KOPT-K1 (cell line): ENCODE results near the gene ICE1.
"Not testable (repeated sequence)": the region's sequence is repeated elsewhere in the genome, so short reads cannot be mapped to it uniquely, and the experiment has no call there.

ENCODE experiments used
- H3K27ac ChIP-seq: fragments of 200-600 bp; sonication (generic); 2 replicates; pipeline ENCODE4 v1.5.1; 2016; ENCODE audit warnings: antibody characterized with exemption, mild to moderate bottlenecking, low read depth, low read length; ENCODE audit not compliant: poor library complexity, severe bottlenecking
- H3K36me3 ChIP-seq: fragments of 200-600 bp; sonication (generic); 2 replicates; pipeline ENCODE4 v1.5.1; 2017; ENCODE audit warnings: antibody characterized with exemption, mild to moderate bottlenecking, low read length, moderate library complexity; ENCODE audit not compliant: insufficient read depth
- H3K9me3 ChIP-seq: fragments of 200-600 bp; sonication (generic); 2 replicates; pipeline ENCODE4 v1.5.1; 2017; ENCODE audit warnings: antibody characterized with exemption, low read length, mild to moderate bottlenecking; ENCODE audit not compliant: insufficient read depth, poor library complexity, severe bottlenecking

Gene ICE1

DNA sequence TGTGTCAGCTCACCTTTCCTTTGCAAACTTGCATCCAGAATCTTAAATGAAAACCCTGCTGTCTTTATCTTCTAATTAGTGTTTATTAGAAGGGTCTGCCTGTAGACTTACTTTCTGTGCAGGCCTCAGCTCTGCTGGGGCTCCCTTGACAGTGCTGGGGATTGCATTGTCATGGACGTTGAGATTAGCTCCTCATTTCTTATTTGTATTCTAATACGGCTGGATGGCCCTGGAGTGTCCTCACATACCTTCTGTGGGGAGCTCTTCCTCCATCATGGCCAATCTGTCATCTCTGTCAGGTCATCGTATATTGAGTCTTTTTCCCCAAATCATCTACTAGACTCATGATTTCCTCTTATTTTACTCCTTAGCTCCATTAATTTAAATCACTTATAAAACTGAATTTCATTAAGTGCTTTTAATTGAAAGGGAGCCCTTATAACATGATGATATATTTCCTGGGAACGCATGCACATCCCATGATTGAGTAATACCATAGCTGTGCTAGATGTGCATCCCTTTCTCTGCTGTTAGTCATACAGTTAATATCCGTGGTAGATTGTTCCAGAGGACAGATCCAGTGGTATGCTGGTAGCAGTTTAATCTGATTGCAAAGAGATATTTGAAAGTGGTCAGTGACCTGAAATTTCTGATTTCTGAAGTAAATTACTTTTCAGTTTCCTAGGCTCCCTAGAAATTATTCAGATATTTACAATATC is 61.6 kb downstream of the ICE1 start:
- H3K36me3 ChIP-seq: peaks cover 68% of the 10 kb centered on the region

DNA sequence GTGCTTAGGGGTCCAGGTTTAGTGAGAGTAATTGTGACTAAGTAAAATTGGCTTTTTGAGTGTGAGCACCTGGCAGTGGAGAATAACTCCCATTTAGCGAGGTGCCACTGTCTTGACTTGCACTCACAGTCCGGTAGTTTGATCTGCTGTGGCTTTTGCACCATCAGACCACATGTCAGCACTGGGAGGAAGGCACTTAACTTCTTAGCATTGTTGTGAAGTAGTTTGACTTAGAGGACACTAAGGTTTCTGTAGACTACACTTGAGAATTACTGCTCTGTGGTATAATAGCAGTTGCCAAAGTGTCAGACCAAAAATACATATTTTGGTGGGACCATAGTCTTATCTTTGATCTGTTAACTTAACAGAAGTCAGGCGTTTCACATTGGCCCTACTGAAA is 63.6 kb downstream of the ICE1 start:
- H3K36me3 ChIP-seq: peaks cover 75% of the 10 kb centered on the region
- no peak overlapping the region for H3K27ac ChIP-seq
- H3K9me3 ChIP-seq: no peaks in the 10 kb centered on the region

More for the DNA sequence above, 61.6 kb downstream of the ICE1 start:
- Histone ChIP-seq H3K9me3 (no peaks in the 10 kb centered on the region), H3K27ac (no peak overlapping the region)

DNA sequence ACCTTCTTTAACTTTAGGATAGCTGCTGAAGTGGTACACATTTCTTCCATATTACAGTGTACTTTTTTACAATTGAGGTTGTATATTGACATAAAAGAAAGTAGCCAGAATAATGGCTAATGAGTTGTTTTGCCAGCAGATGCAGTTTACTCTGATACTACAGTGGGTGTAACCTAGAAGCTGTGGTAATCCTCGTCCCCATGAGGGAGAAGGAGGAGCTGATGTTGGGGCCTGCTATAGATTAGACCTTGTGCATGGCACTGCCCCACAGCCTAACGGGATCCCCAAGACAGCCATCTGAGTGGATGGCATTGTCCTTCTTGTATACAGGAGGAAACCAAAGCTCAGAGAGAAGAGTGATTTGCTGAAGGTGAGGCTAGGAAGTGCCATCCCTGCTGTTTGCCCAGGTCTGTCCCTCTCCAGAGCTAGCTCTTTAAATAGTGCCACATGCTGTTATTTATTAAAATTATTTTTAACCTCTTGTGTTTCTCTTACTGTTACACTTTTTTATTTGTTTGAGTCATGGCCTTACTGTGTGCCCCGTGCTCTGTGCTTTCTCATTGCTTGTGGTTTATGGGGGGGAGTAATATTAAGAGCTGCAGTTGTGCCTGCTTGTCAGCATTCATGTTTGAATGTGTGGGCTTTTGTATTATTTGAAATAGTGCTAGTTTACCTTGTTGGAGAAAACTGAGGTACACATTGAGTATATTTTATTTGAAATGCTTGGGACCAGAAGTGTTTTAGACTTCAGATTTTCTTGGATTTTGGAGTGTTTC is 65.3 kb downstream of the ICE1 start:
- Histone ChIP-seq H3K36me3 (peaks cover 69% of the 10 kb centered on the region), H3K27ac (no peak overlapping the region), H3K9me3 (no peaks in the 10 kb centered on the region)

GRCh38 chr5:5490774-5491347 is 68.4 kb downstream of the ICE1 start:
- H3K36me3 ChIP-seq: peaks cover 50% of the 10 kb centered on the region
- no peaks in the 10 kb centered on the region for H3K9me3 ChIP-seq
- H3K27ac ChIP-seq: no peak overlapping the region

DNA sequence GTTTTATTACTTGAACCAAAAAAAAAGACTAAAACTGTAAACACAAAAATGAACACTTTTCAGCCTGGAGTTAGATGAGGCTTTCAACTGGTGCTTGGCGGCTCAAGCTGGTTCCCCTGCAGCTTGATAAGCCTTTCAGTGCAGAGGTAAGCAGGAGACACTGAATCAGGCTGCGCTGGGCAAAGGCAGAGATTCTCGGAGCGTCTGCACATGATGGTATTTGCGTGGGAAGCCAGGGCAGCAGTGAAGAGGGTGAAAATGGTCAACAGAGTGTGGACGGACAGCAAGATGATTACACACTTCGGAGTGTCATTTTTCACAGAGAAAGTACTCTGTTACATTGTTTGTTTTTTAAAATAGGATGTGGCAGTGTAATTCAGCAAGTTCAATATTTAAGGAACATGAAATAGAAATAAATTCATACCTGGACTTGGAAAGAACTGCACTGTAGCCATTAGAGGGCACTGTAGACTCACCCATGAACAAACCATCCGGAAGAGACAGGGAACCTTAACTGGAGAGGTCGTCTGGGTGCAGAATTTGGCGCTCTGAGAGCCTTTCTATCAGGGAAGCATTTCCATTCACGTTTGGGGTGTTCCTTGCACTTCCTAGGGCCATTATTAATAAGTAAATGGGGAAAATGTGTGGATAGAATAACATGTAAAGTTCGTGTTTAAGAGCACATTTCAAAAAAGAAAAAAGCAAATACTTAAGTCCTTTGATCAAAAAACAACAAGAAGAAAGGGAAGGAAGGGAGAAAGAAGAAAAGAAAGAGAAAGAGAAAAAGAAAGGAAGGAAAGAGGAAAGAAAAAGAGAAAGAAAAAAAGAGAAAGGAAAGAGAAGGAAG is 69.8 kb downstream of the ICE1 start:
- Histone ChIP-seq H3K27ac (no peak overlapping the region), H3K36me3 (peaks cover 37% of the 10 kb centered on the region), H3K9me3 (no peaks in the 10 kb centered on the region)

GRCh38 chr5:5492934-5493271 is 70.4 kb downstream of the ICE1 start:
- not testable (repeated sequence) for H3K9me3 ChIP-seq, H3K27ac ChIP-seq
- peaks cover 31% of the 10 kb centered on the region for H3K36me3 ChIP-seq

DNA sequence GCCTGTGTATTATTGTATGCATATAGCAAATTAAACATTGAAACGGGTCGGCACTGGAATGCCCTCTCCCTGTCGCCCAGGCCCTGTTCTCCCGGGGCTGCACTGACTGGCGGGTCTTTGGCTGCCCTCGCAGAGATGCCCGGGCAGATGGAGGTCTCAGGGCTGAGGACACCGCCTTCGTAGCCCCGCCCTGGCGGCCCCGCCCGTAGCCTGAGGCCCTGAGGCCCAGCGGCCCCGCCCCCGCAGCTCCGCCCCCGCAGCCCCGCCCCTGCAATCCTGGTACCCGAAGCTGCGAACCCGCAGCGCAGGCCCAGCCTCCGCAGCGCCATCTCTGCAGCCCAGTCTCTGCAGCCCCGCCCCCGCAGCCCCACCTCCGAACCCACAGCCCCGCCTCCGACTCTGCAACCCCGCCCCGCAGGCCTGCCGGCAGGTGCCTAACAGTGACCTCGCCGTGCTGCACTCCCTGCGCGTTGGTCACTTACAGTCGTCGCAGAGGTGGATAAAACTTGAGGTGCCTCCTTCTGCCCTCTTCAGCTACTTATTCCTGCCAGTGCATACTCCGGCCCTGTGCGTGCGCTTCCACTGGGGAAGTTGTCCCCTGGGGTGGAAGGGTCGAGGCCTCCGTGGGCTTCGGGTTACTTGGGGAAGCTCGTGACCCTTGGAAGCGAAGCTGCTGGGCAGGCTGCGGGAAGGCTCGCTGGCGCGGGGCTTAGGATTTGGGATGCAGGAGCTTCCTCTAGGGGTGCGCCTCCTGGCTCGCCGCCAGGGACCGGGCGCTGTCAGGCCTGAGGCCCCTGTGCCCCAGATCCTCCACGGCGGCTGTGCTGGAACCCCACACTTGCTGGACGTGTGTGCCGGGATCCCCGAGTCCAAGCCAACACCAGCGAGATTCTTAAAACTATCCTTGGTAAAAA is 72.3 kb downstream of the ICE1 start:
- peaks cover 14% of the 10 kb centered on the region for H3K36me3 ChIP-seq

DNA sequence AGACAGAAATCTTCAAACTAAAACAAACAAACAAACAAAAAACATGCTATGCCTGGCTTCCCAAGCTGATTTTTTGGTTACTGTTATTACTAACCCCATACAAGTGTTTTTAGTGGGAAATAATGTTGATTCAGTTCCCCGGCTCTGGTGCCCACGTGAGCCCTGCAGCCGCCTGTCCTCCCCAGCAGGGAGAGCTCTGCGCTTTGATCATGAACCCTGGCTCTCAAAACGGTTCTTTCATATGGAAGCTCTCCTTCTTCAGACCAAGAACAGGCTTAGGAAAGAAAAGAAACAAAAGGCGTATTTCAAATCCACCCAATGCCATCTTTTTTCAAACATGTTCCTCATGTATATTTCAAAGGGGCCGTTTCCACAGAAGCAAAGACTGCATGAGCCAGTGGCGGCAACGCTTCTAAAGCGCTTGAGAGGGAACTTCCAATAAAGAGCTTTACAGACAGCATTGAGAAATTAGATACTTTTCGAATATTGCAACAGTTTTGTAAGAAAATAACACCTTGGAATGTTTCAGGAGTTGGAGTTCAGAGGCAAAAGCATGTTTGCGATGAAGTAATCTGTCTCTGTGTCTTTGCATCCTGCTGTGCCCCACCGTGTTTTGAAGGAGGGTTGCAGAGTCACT is 74.8 kb downstream of the ICE1 start:
- H3K36me3 ChIP-seq: no peaks in the 10 kb centered on the region
- H3K27ac ChIP-seq: no peak overlapping the region
- H3K9me3 ChIP-seq: no peaks in the 10 kb centered on the region

More for the DNA sequence above, 72.3 kb downstream of the ICE1 start:
- Histone ChIP-seq H3K9me3 (no peaks in the 10 kb centered on the region), H3K27ac (no peak overlapping the region)

DNA sequence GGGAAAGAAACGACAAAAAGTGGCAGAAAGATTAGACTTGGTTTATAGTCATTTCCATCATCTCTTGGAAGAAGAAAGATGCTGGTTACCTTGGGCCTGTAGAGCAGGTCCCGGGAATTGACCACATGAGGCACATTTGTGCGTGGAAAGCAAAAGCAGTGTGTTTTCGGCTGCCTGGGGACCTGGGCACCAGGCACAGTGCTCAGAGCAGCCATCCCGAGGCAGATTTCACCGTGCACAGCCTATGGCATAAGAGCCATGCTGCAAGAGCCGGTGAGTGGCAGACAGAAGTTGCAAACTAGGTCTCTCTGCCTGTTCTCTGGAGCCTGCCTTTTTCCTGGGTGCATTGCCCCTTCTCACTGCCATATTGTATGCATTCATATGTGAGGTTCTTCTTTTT is 77.0 kb downstream of the ICE1 start:
- no peaks in the 10 kb centered on the region for H3K36me3 ChIP-seq
- peaks cover 9% of the 10 kb centered on the region for H3K9me3 ChIP-seq
- H3K27ac ChIP-seq: no peak overlapping the region

- Histone ChIP-seq H3K9me3 (peaks cover 14% of the 10 kb centered on the region), H3K27ac (no peak overlapping the region), H3K36me3 (no peaks in the 10 kb centered on the region)
Observed at GRCh38 chr5:5504325-5504724, 81.8 kb downstream of the ICE1 start.

GRCh38 chr5:5505815-5506214 is 83.3 kb downstream of the ICE1 start:
- no peak overlapping the region for H3K27ac ChIP-seq
- H3K36me3 ChIP-seq: no peaks in the 10 kb centered on the region
- peaks cover 14% of the 10 kb centered on the region for H3K9me3 ChIP-seq

DNA sequence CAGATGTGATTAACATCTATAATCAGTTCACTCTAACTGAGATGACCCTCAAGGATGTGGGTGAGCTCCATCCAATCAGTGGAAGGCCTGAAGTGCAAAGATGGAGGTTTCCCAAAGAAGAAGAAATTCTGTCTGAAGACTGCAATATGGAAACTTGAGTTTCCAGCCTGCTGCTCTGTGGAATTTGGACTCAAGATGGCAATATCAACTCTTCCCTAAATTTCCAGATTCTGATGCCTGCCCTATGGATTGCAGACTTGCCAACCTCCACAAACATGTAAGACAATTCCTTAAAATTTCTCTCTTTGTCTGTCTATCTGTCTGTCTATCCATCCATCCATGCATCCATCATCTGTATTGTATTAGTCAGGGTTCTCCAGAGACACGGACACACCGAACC is 85.9 kb downstream of the ICE1 start:
- no peak overlapping the region for H3K27ac ChIP-seq
- H3K36me3 ChIP-seq: no peaks in the 10 kb centered on the region

GRCh38 chr5:5511904-5512416 is 89.5 kb downstream of the ICE1 start:
- H3K9me3 ChIP-seq: no peaks in the 10 kb centered on the region
- H3K36me3 ChIP-seq: no peaks in the 10 kb centered on the region
- H3K27ac ChIP-seq: no peak overlapping the region

More for the DNA sequence above, 85.9 kb downstream of the ICE1 start:
- peaks cover 10% of the 10 kb centered on the region for H3K9me3 ChIP-seq
